Skin of body (tissue), 2 donors: ENCODE results near the gene ARAP1. TPM values are rescaled to one million over a fixed set of nuclear protein-coding genes. Genes with fewer than 3 reads are reported as not detected.

Experiments used
- DNase-seq: peaks from one replicate; lab custom pipeline; 2025; lab: John Stamatoyannopoulos, UW
- total RNA-seq: library from RNA; depleted of rRNA; stranded (reverse); fragments of >200 nt; gene quantifications from one replicate; pipeline ENCODE4 v1.2.3, GENCODE V29; 2014

The ARAP1 gene
- total RNA-seq, 1 donor from 2014 or later: 76.8 TPM

GRCh38 chr11:72763823-72764222 lies 11.6 kb upstream of the ARAP1 start:
- no peak for DNase-seq

DNA sequence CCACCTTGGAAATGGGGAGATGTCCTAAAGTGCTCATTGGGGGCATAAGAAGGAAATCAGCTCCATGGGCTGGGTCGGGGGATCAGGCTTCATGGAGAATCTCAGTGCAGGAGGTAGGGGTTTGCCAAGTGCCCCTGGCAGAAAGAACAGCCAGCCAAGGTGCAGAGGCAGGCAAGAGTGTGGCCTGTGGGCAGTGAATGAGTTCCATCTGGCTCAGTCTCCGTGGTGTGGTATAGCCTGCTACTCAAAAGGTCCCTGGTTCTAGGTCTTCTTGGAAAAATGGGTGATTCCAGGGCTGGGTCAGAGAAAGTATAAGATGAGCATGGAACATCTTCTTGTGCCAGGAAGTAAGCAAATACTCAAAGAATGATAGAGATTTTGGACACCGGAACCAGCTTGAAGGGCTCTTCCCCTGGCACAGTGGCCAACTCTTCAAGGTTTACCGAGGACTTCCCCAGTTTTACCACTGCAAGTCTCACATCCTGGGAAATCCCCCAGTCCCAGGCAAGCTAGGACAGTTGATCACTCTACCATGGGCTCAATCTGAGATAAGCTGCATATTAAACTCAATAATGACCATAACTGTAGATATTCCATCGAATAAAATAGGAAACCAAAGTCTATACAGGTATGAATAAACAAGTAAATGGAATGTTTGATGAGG lies 10.6 kb upstream of the ARAP1 start:
- DNase-seq: no peak

GRCh38 chr11:72760539-72761405 lies 8.6 kb upstream of the ARAP1 start:
- DNase-seq: no peak

- DNase-seq: peak; percentile 4
Measured at GRCh38 chr11:72759468-72759985, 7.3 kb upstream of the ARAP1 start.

- peak; percentile 56 for DNase-seq
Measured at GRCh38 chr11:72758690-72759389, 6.6 kb upstream of the ARAP1 start.

- no peak for DNase-seq
Measured at GRCh38 chr11:72758304-72758689, 6.1 kb upstream of the ARAP1 start.

GRCh38 chr11:72755713-72756285 lies 3.6 kb upstream of the ARAP1 start:
- no peak for DNase-seq

DNA sequence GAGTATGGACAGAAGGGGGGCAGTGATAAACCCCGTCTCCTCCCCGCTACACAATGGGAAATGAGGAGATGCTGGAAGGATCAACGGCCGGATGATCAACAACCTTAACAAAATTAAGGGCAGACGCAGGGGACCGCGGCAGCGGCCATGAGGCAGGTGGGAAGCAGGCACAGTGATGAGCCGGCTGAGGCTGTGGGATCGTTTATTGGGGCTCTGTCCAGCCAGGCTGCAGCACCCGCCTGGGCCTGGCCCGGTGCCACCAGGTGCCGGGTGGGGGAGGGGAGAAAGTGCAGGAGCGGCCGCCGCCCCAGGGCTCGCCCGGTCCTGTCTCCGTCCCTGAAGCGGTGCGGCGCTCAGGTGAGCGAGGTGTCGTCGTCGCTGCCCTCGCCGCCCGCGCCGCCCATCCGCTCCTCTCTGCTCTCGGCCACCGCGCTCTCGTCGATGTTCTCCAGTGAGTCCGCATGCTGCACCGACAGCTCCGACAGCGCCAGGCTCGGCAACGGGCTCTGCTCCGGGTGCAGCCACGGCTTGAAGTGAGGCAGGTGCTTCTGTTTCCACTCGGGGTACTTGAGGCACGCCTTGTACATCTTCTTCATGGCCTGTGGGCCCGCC lies 2.4 kb upstream of the ARAP1 start:
- DNase-seq: no peak

- DNase-seq: no peak
Measured at GRCh38 chr11:72754149-72754543, 1.9 kb upstream of the ARAP1 start.

GRCh38 chr11:72753341-72754148 lies 1.3 kb upstream of the ARAP1 start:
- DNase-seq: no peak

- no peak for DNase-seq
Measured at GRCh38 chr11:72751116-72752087, 806 bp downstream of the ARAP1 start.

DNA sequence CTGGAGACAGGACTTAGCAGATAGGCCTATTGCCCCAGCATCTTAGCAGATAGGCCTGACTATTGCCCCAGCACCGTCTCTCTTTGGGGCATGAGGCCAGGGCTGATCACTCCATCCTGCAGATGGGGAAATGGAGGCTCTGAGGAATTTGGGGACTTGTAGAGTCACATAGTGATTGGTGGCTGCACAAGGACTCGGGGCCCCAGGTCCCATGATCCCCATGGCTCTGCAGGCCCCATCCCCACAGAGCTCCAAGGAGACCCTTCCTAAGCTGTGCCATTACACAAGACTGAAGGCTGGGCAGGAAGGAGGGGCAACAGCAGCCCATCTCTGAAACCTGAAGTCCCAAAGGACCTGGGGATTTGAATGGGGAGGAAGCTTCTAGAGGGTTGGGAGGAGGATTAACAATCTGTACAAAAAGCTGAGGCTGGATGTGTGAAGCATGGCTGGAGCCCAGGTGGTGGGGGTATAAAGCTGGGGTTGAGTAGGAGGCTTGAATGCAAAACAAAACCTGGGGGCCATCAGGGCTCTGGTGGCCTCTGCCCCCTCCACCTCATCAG lies 1.6 kb downstream of the ARAP1 start:
- no peak for DNase-seq

DNA sequence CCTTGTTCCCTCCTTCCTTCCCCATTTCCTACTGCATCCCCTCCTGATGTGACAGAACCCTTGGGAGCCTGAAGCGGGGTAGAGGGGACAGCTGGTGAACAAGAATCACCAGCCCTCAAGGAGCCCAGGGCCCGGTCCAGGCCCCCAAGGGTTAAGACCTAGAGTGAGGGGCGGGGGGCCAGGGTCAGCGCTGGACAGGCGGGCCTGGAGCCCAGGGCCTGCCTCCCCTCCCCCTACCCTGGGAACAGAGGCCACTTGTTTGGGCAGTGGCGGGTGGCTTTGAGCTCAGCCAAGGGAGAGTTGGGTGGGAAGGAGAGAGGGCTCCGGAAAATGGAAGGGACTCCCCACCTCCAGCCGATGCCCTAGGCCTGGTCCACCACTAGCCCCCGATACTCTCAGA lies 2.1 kb downstream of the ARAP1 start:
- DNase-seq: peak; percentile 2

- DNase-seq: no peak
Measured at GRCh38 chr11:72747289-72747855, 4.8 kb downstream of the ARAP1 start.

- DNase-seq: no peak
Measured at GRCh38 chr11:72746821-72747220, 5.4 kb downstream of the ARAP1 start.

- no peak for DNase-seq
Measured at GRCh38 chr11:72745925-72746550, 6.2 kb downstream of the ARAP1 start.

DNA sequence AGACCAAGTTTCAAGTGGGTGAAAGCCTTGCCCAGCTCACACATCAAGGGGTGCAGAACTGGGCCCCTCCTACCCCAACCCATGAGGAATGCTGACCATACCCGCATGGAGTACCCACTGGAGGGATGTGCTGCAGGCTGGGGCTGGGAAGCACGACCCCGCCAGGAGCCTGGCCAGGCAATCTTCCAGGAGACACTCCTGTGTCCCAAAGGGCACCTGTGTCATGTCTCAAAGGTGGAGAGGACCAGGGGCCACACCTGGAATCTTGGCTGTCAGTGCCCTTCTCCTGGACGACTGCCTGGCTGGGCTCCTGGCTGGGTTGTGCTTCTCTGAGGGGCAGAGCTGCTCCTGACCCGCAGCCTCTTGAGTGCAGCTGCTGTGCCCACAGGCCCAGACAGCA lies 6.7 kb downstream of the ARAP1 start:
- DNase-seq: no peak

GRCh38 chr11:72744474-72744873 lies 7.7 kb downstream of the ARAP1 start:
- DNase-seq: no peak
